ENCODE results near the gene CD151.

The CD151 gene

GRCh38 chr11:810040-810567 lies 22.6 kb upstream of the CD151 start:
- Histone ChIP-seq H3K9me3 (ENCODE audit: low read length) (no peaks in the 10 kb centered on the region), H3K9ac (ENCODE audit: low read length) (peak overlapping the region; percentile 98), H3K27ac (ENCODE audit: low read depth, low read length) (peak overlapping the region; percentile 89), H3K4me1 (ENCODE audit: insufficient read depth, low read length) (peaks cover 22% of the 10 kb centered on the region), H3K27me3 (ENCODE audit: control insufficient read depth in 1 of 2, insufficient read depth in 2 of 2, low read length in 2 of 2) (no peaks in the 10 kb centered on the region), H3K4me3 (ENCODE audit: low read depth in 1 of 2, low read length in 2 of 2) (peak overlapping the region; percentile 78 to 82), H3K36me3 (ENCODE audit: insufficient read depth, low read length) (peaks cover 26% of the 10 kb centered on the region)

- Histone ChIP-seq H3K27me3 (ENCODE audit: control insufficient read depth in 1 of 2, insufficient read depth in 2 of 2, low read length in 2 of 2) (no peaks in the 10 kb centered on the region), H3K36me3 (ENCODE audit: insufficient read depth, low read length) (peaks cover 26% of the 10 kb centered on the region), H3K4me1 (ENCODE audit: insufficient read depth, low read length) (peaks cover 22% of the 10 kb centered on the region), H3K9me3 (ENCODE audit: low read length) (no peaks in the 10 kb centered on the region), H3K4me3 (ENCODE audit: low read depth in 1 of 2, low read length in 2 of 2) (no peak overlapping the region), H3K9ac (ENCODE audit: low read length) (peak overlapping the region; percentile 98), H3K27ac (ENCODE audit: low read depth, low read length) (no peak overlapping the region)
These were observed 21.1 kb upstream of the CD151 start for GRCh38 chr11:811446-812245.

- H3K27ac ChIP-seq (ENCODE audit: low read depth, low read length), result no peak overlapping the region
- H3K4me3 ChIP-seq (ENCODE audit: low read depth in 1 of 2, low read length in 2 of 2), result no peak overlapping the region
- peaks cover 26% of the 10 kb centered on the region for H3K36me3 ChIP-seq (ENCODE audit: insufficient read depth, low read length)
- peaks cover 22% of the 10 kb centered on the region for H3K4me1 ChIP-seq (ENCODE audit: insufficient read depth, low read length)
- H3K9ac ChIP-seq (ENCODE audit: low read length), result no peak overlapping the region
- no peaks in the 10 kb centered on the region for H3K9me3 ChIP-seq (ENCODE audit: low read length)
- H3K27me3 ChIP-seq (ENCODE audit: control insufficient read depth in 1 of 2, insufficient read depth in 2 of 2, low read length in 2 of 2), result no peaks in the 10 kb centered on the region
These were observed 20.4 kb upstream of the CD151 start for GRCh38 chr11:812390-812789.

GRCh38 chr11:813072-813455 lies 19.7 kb upstream of the CD151 start:
- Histone ChIP-seq H3K9ac (ENCODE audit: low read length) (no peak overlapping the region), H3K4me3 (ENCODE audit: low read depth in 1 of 2, low read length in 2 of 2) (no peak overlapping the region), H3K9me3 (ENCODE audit: low read length) (no peaks in the 10 kb centered on the region), H3K27ac (ENCODE audit: low read depth, low read length) (no peak overlapping the region), H3K4me1 (ENCODE audit: insufficient read depth, low read length) (peaks cover 22% of the 10 kb centered on the region), H3K36me3 (ENCODE audit: insufficient read depth, low read length) (peaks cover 26% of the 10 kb centered on the region), H3K27me3 (ENCODE audit: control insufficient read depth in 1 of 2, insufficient read depth in 2 of 2, low read length in 2 of 2) (no peaks in the 10 kb centered on the region)

GRCh38 chr11:813456-814096 lies 19.2 kb upstream of the CD151 start:
- peaks cover 22% of the 10 kb centered on the region for H3K4me1 ChIP-seq (ENCODE audit: insufficient read depth, low read length)
- H3K4me3 ChIP-seq (ENCODE audit: low read depth in 1 of 2, low read length in 2 of 2), result no peak overlapping the region
- H3K9me3 ChIP-seq (ENCODE audit: low read length), result no peaks in the 10 kb centered on the region
- H3K36me3 ChIP-seq (ENCODE audit: insufficient read depth, low read length), result peaks cover 26% of the 10 kb centered on the region
- H3K27me3 ChIP-seq (ENCODE audit: control insufficient read depth in 1 of 2, insufficient read depth in 2 of 2, low read length in 2 of 2), result no peaks in the 10 kb centered on the region
- no peak overlapping the region for H3K27ac ChIP-seq (ENCODE audit: low read depth, low read length)
- H3K9ac ChIP-seq (ENCODE audit: low read length), result no peak overlapping the region

- Histone ChIP-seq H3K27me3 (ENCODE audit: control insufficient read depth in 1 of 2, insufficient read depth in 2 of 2, low read length in 2 of 2) (no peaks in the 10 kb centered on the region), H3K36me3 (ENCODE audit: insufficient read depth, low read length) (peaks cover 26% of the 10 kb centered on the region)
These were observed 16.9 kb upstream of the CD151 start for GRCh38 chr11:815675-816432.

GRCh38 chr11:816433-816779 lies 16.3 kb upstream of the CD151 start:
- H3K4me1 ChIP-seq (ENCODE audit: insufficient read depth, low read length), result peaks cover 22% of the 10 kb centered on the region
- H3K9ac ChIP-seq (ENCODE audit: low read length), result no peak overlapping the region
- no peak overlapping the region for H3K27ac ChIP-seq (ENCODE audit: low read depth, low read length)
- peaks cover 20% of the 10 kb centered on the region for H3K36me3 ChIP-seq (ENCODE audit: insufficient read depth, low read length)
- H3K27me3 ChIP-seq (ENCODE audit: control insufficient read depth in 1 of 2, insufficient read depth in 2 of 2, low read length in 2 of 2), result no peaks in the 10 kb centered on the region
- H3K4me3 ChIP-seq (ENCODE audit: low read depth in 1 of 2, low read length in 2 of 2), result no peak overlapping the region
- no peaks in the 10 kb centered on the region for H3K9me3 ChIP-seq (ENCODE audit: low read length)

More at GRCh38 chr11:815675-816432, 16.9 kb upstream of the CD151 start:
- Histone ChIP-seq H3K27ac (ENCODE audit: low read depth, low read length) (no peak overlapping the region), H3K9me3 (ENCODE audit: low read length) (no peaks in the 10 kb centered on the region), H3K9ac (ENCODE audit: low read length) (no peak overlapping the region), H3K4me3 (ENCODE audit: low read depth in 1 of 2, low read length in 2 of 2) (no peak overlapping the region), H3K4me1 (ENCODE audit: insufficient read depth, low read length) (peaks cover 22% of the 10 kb centered on the region)

- Histone ChIP-seq H3K27ac (ENCODE audit: low read depth, low read length) (peak within 1 kb of the TSS; percentile 93), H3K4me1 (ENCODE audit: insufficient read depth, low read length) (peaks cover 22% of the 10 kb centered on the region), H3K9ac (ENCODE audit: low read length) (peak within 1 kb of the TSS; percentile 68), H3K9me3 (ENCODE audit: low read length) (no peaks in the 10 kb centered on the region), H3K4me3 (ENCODE audit: low read depth in 1 of 2, low read length in 2 of 2) (peak within 1 kb of the TSS; percentile 77 to 81), H3K36me3 (ENCODE audit: insufficient read depth, low read length) (no peaks in the 10 kb centered on the region), H3K27me3 (ENCODE audit: control insufficient read depth in 1 of 2, insufficient read depth in 2 of 2, low read length in 2 of 2) (no peaks in the 10 kb centered on the region)
These were observed 14.2 kb upstream of the CD151 start, which contains the start of gene PNPLA2 for GRCh38 chr11:818396-819128. Gene PNPLA2, plus strand, starts transcription at chr11:818914. Its CDS starts 805 bp downstream, at chr11:819719.

- Histone ChIP-seq H3K4me1 (ENCODE audit: insufficient read depth, low read length) (peaks cover 22% of the 10 kb centered on the region), H3K36me3 (ENCODE audit: insufficient read depth, low read length) (peaks cover 6% of the 10 kb centered on the region), H3K4me3 (ENCODE audit: low read depth in 1 of 2, low read length in 2 of 2) (peak overlapping the region; percentile 77 to 81), H3K27me3 (ENCODE audit: control insufficient read depth in 1 of 2, insufficient read depth in 2 of 2, low read length in 2 of 2) (no peaks in the 10 kb centered on the region), H3K9ac (ENCODE audit: low read length) (peak overlapping the region; percentile 68), H3K27ac (ENCODE audit: low read depth, low read length) (peak overlapping the region; percentile 93), H3K9me3 (ENCODE audit: low read length) (no peaks in the 10 kb centered on the region)
These were observed 13.4 kb upstream of the CD151 start for GRCh38 chr11:819129-819931.

GRCh38 chr11:819943-820649 lies 12.7 kb upstream of the CD151 start:
- peaks cover 13% of the 10 kb centered on the region for H3K36me3 ChIP-seq (ENCODE audit: insufficient read depth, low read length)
- peak overlapping the region; percentile 77 to 81 for H3K4me3 ChIP-seq (ENCODE audit: low read depth in 1 of 2, low read length in 2 of 2)
- H3K9me3 ChIP-seq (ENCODE audit: low read length), result no peaks in the 10 kb centered on the region
- H3K27me3 ChIP-seq (ENCODE audit: control insufficient read depth in 1 of 2, insufficient read depth in 2 of 2, low read length in 2 of 2), result peaks cover 2 to 7% of the 10 kb centered on the region in 2 donors
- peaks cover 22% of the 10 kb centered on the region for H3K4me1 ChIP-seq (ENCODE audit: insufficient read depth, low read length)
- peak overlapping the region; percentile 93 for H3K27ac ChIP-seq (ENCODE audit: low read depth, low read length)
- peak overlapping the region; percentile 57 for H3K9ac ChIP-seq (ENCODE audit: low read length)

Data from muscle layer of colon (tissue), 2 donors.